ENCODE measurements around the gene ZMAT3. TPM values are rescaled to one million over a fixed set of nuclear protein-coding genes. Genes with fewer than 3 reads are reported as not detected.

Gene ZMAT3
- polyA plus RNA-seq, 6 donors from 2014 or later, result 8.3 to 26.8 (median 15.3) TPM

- ATAC-seq (ENCODE audit: low read depth in 2 of 2) (no peak), DNase-seq (no peak)
- no peaks in the 10 kb centered on the region for H3K27me3 Mint-ChIP-seq
- H3K4me1 Mint-ChIP-seq, result peaks cover 0 to 9% (median 4%) of the 10 kb centered on the region in 3 donors
- peaks cover 0 to 7% of the 10 kb centered on the region in 2 donors for H3K36me3 Mint-ChIP-seq
- no peak overlapping the region for H3K4me3 Mint-ChIP-seq
- H3K9me3 Mint-ChIP-seq, result peaks cover 0 to 3% (median 0%) of the 10 kb centered on the region in 7 donors
- H3K27ac Mint-ChIP-seq, result no peak overlapping the region
These were observed 42.5 kb downstream of the ZMAT3 start for GRCh38 chr3:179029096-179029495.

- H3K36me3 Mint-ChIP-seq, result peaks cover 0 to 7% of the 10 kb centered on the region in 2 donors
- peaks cover 0 to 3% (median 0%) of the 10 kb centered on the region in 7 donors for H3K9me3 Mint-ChIP-seq
- no peak for DNase-seq
- ATAC-seq (ENCODE audit: low read depth in 2 of 2), result no peak
- H3K4me1 Mint-ChIP-seq, result peaks cover 0 to 4% (median 3%) of the 10 kb centered on the region in 3 donors
- H3K27ac Mint-ChIP-seq, result no peak overlapping the region
- H3K27me3 Mint-ChIP-seq, result no peaks in the 10 kb centered on the region
- H3K4me3 Mint-ChIP-seq, result no peak overlapping the region
These were observed 43.2 kb downstream of the ZMAT3 start for GRCh38 chr3:179028408-179028807.

GRCh38 chr3:179027326-179027900 is 44.2 kb downstream of the ZMAT3 start:
- Mint-ChIP-seq H3K27me3 (no peaks in the 10 kb centered on the region), H3K4me1 (peaks cover 0 to 4% (median 0%) of the 10 kb centered on the region in 3 donors), H3K36me3 (peaks cover 0 to 7% of the 10 kb centered on the region in 2 donors), H3K4me3 (no peak overlapping the region), H3K9me3 (peaks cover 0 to 3% (median 0%) of the 10 kb centered on the region in 7 donors), H3K27ac (peak overlapping the region in 2 of 6 donors; percentile 45 to 47)
- DNase-seq (no peak), ATAC-seq (ENCODE audit: low read depth in 2 of 2) (no peak)

- H3K4me3 Mint-ChIP-seq, result no peak overlapping the region
- no peaks in the 10 kb centered on the region for H3K27me3 Mint-ChIP-seq
- peaks cover 0 to 7% of the 10 kb centered on the region in 2 donors for H3K36me3 Mint-ChIP-seq
- peaks cover 0 to 4% (median 0%) of the 10 kb centered on the region in 3 donors for H3K4me1 Mint-ChIP-seq
- peaks cover 0 to 3% (median 0%) of the 10 kb centered on the region in 7 donors for H3K9me3 Mint-ChIP-seq
- ATAC-seq (ENCODE audit: low read depth in 2 of 2) (no peak), DNase-seq (no peak)
- H3K27ac Mint-ChIP-seq, result no peak overlapping the region
These were observed 45.0 kb downstream of the ZMAT3 start for GRCh38 chr3:179026636-179027035.

GRCh38 chr3:179021119-179021903 is 50.3 kb downstream of the ZMAT3 start:
- Mint-ChIP-seq H3K27me3 (no peaks in the 10 kb centered on the region), H3K9me3 (no peaks in the 10 kb centered on the region), H3K36me3 (no peaks in the 10 kb centered on the region), H3K27ac (peak overlapping the region in 5 of 6 donors; percentile 10 to 76 (median 66)), H3K4me1 (peaks cover 12 to 32% (median 25%) of the 10 kb centered on the region in 3 donors), H3K4me3 (no peak overlapping the region)
- ATAC-seq (ENCODE audit: low read depth in 2 of 2) (no peak), DNase-seq (no peak)

- Mint-ChIP-seq H3K27ac (peak overlapping the region in 5 of 6 donors; percentile 40 to 93 (median 68)), H3K4me3 (no peak overlapping the region), H3K36me3 (no peaks in the 10 kb centered on the region), H3K4me1 (peaks cover 20 to 44% (median 35%) of the 10 kb centered on the region in 3 donors), H3K9me3 (no peaks in the 10 kb centered on the region), H3K27me3 (no peaks in the 10 kb centered on the region)
- no peak for DNase-seq
- ATAC-seq (ENCODE audit: low read depth in 2 of 2), result no peak
These were observed 51.5 kb downstream of the ZMAT3 start for GRCh38 chr3:179020112-179020511.

- ATAC-seq (ENCODE audit: low read depth in 2 of 2) (no peak), DNase-seq (no peak)
- peak overlapping the region in 2 of 8 donors; percentile 8 to 19 for H3K4me3 Mint-ChIP-seq
- H3K9me3 Mint-ChIP-seq, result no peaks in the 10 kb centered on the region
- H3K36me3 Mint-ChIP-seq, result no peaks in the 10 kb centered on the region
- H3K27me3 Mint-ChIP-seq, result no peaks in the 10 kb centered on the region
- peak overlapping the region in 5 of 6 donors; percentile 68 to 87 (median 86) for H3K27ac Mint-ChIP-seq
- peaks cover 20 to 44% (median 35%) of the 10 kb centered on the region in 3 donors for H3K4me1 Mint-ChIP-seq
These were observed 52.8 kb downstream of the ZMAT3 start for GRCh38 chr3:179018808-179019207.

- H3K9me3 Mint-ChIP-seq, result no peaks in the 10 kb centered on the region
- no peaks in the 10 kb centered on the region for H3K27me3 Mint-ChIP-seq
- ATAC-seq (ENCODE audit: low read depth in 2 of 2) (peak; percentile 80 to 84), DNase-seq (peak; percentile 63)
- peak overlapping the region; percentile 6 to 83 (median 75) for H3K4me3 Mint-ChIP-seq
- H3K4me1 Mint-ChIP-seq, result peaks cover 20 to 44% (median 35%) of the 10 kb centered on the region in 3 donors
- H3K27ac Mint-ChIP-seq, result peak overlapping the region; percentile 72 to 97 (median 95)
- no peaks in the 10 kb centered on the region for H3K36me3 Mint-ChIP-seq
These were observed 54.5 kb downstream of the ZMAT3 start for GRCh38 chr3:179016979-179017670.

GRCh38 chr3:179015551-179016020 is 56.0 kb downstream of the ZMAT3 start:
- peaks cover 20 to 44% (median 31%) of the 10 kb centered on the region in 3 donors for H3K4me1 Mint-ChIP-seq
- DNase-seq (peak; percentile 72), ATAC-seq (ENCODE audit: low read depth in 2 of 2) (peak; percentile 74 to 80)
- no peaks in the 10 kb centered on the region for H3K36me3 Mint-ChIP-seq
- no peaks in the 10 kb centered on the region for H3K9me3 Mint-ChIP-seq
- peak overlapping the region; percentile 48 to 92 (median 84) for H3K27ac Mint-ChIP-seq
- peak overlapping the region in 3 of 8 donors; percentile 5 to 12 (median 6) for H3K4me3 Mint-ChIP-seq
- H3K27me3 Mint-ChIP-seq, result no peaks in the 10 kb centered on the region

GRCh38 chr3:179005706-179006105 is 65.9 kb downstream of the ZMAT3 start:
- Mint-ChIP-seq H3K4me1 (no peaks in the 10 kb centered on the region), H3K27ac (no peak overlapping the region), H3K4me3 (no peak overlapping the region), H3K9me3 (peaks cover 0 to 3% (median 0%) of the 10 kb centered on the region in 7 donors), H3K36me3 (peaks cover 9 to 13% of the 10 kb centered on the region in 2 donors), H3K27me3 (peaks cover 0 to 5% (median 0%) of the 10 kb centered on the region in 3 donors)
- DNase-seq (no peak), ATAC-seq (ENCODE audit: low read depth in 2 of 2) (no peak)

- no peak for DNase-seq
- H3K4me1 Mint-ChIP-seq, result no peaks in the 10 kb centered on the region
- peaks cover 0 to 5% (median 0%) of the 10 kb centered on the region in 3 donors for H3K27me3 Mint-ChIP-seq
- H3K27ac Mint-ChIP-seq, result no peak overlapping the region
- peaks cover 0 to 3% (median 0%) of the 10 kb centered on the region in 7 donors for H3K9me3 Mint-ChIP-seq
- peaks cover 9 to 13% of the 10 kb centered on the region in 2 donors for H3K36me3 Mint-ChIP-seq
- ATAC-seq (ENCODE audit: low read depth in 2 of 2), result no peak
- H3K4me3 Mint-ChIP-seq, result no peak overlapping the region
These were observed 66.4 kb downstream of the ZMAT3 start for GRCh38 chr3:179005213-179005612.

- peaks cover 0 to 6% (median 0%) of the 10 kb centered on the region in 7 donors for H3K9me3 Mint-ChIP-seq
- H3K27me3 Mint-ChIP-seq, result peaks cover 0 to 3% (median 0%) of the 10 kb centered on the region in 3 donors
- H3K4me3 Mint-ChIP-seq, result no peak overlapping the region
- H3K27ac Mint-ChIP-seq, result peak overlapping the region in 1 of 6 donors; percentile 76
- no peaks in the 10 kb centered on the region for H3K4me1 Mint-ChIP-seq
- H3K36me3 Mint-ChIP-seq, result peaks cover 15 to 28% of the 10 kb centered on the region in 2 donors
- no peak for ATAC-seq (ENCODE audit: low read depth in 2 of 2)
- DNase-seq, result no peak
These were observed 71.0 kb downstream of the ZMAT3 start for GRCh38 chr3:179000659-179001058.

- Mint-ChIP-seq H3K36me3 (peaks cover 16 to 28% of the 10 kb centered on the region in 2 donors), H3K27me3 (no peaks in the 10 kb centered on the region), H3K9me3 (peaks cover 0 to 6% (median 0%) of the 10 kb centered on the region in 7 donors), H3K27ac (no peak overlapping the region), H3K4me3 (no peak overlapping the region), H3K4me1 (no peaks in the 10 kb centered on the region)
- DNase-seq (no peak), ATAC-seq (ENCODE audit: low read depth in 2 of 2) (no peak)
These were observed 71.5 kb downstream of the ZMAT3 start for GRCh38 chr3:179000144-179000543.

All from naive B cell (primary cell).